A673 (cell line): ENCODE results near the gene RPS6KA2.

Experiments used
- EZH2 ChIP-seq: fragments of 200-600 bp; sonication (generic); IDR thresholded peaks from 2 replicates; pipeline ENCODE4 v1.6.1; 2017; ENCODE audit warnings: borderline replicate concordance, low read depth, mild to moderate bottlenecking, mixed read lengths, antibody characterized with exemption, low read length; ENCODE audit not compliant: poor library complexity, severe bottlenecking
- TF ChIP-seq, protein P1 (sequence below): fragments of 300-800, 200-600 bp; sonication (generic); conservative IDR thresholded peaks from 2 replicates; pipeline ENCODE4 v1.5.1; 2017; ENCODE audit warnings: low read depth, mild to moderate bottlenecking, antibody characterized with exemption, low read length, moderate library complexity, mixed read lengths

- TF ChIP-seq, protein P1, sequence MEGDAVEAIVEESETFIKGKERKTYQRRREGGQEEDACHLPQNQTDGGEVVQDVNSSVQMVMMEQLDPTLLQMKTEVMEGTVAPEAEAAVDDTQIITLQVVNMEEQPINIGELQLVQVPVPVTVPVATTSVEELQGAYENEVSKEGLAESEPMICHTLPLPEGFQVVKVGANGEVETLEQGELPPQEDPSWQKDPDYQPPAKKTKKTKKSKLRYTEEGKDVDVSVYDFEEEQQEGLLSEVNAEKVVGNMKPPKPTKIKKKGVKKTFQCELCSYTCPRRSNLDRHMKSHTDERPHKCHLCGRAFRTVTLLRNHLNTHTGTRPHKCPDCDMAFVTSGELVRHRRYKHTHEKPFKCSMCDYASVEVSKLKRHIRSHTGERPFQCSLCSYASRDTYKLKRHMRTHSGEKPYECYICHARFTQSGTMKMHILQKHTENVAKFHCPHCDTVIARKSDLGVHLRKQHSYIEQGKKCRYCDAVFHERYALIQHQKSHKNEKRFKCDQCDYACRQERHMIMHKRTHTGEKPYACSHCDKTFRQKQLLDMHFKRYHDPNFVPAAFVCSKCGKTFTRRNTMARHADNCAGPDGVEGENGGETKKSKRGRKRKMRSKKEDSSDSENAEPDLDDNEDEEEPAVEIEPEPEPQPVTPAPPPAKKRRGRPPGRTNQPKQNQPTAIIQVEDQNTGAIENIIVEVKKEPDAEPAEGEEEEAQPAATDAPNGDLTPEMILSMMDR = no peak
- no peak for TF ChIP-seq EZH2
Measured at GRCh38 chr6:166502453-166502852, 124.6 kb downstream of the RPS6KA2 start.
